ENCODE measurements around the gene SLC25A28. TPM values are rescaled to one million over a fixed set of nuclear protein-coding genes. Genes with fewer than 3 reads are reported as not detected.

The SLC25A28 gene, protein sequence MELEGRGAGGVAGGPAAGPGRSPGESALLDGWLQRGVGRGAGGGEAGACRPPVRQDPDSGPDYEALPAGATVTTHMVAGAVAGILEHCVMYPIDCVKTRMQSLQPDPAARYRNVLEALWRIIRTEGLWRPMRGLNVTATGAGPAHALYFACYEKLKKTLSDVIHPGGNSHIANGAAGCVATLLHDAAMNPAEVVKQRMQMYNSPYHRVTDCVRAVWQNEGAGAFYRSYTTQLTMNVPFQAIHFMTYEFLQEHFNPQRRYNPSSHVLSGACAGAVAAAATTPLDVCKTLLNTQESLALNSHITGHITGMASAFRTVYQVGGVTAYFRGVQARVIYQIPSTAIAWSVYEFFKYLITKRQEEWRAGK
- total RNA-seq (10 to 100 TPM; 41.9 to 42.9 TPM), polyA plus RNA-seq (26.4 TPM)

DNA sequence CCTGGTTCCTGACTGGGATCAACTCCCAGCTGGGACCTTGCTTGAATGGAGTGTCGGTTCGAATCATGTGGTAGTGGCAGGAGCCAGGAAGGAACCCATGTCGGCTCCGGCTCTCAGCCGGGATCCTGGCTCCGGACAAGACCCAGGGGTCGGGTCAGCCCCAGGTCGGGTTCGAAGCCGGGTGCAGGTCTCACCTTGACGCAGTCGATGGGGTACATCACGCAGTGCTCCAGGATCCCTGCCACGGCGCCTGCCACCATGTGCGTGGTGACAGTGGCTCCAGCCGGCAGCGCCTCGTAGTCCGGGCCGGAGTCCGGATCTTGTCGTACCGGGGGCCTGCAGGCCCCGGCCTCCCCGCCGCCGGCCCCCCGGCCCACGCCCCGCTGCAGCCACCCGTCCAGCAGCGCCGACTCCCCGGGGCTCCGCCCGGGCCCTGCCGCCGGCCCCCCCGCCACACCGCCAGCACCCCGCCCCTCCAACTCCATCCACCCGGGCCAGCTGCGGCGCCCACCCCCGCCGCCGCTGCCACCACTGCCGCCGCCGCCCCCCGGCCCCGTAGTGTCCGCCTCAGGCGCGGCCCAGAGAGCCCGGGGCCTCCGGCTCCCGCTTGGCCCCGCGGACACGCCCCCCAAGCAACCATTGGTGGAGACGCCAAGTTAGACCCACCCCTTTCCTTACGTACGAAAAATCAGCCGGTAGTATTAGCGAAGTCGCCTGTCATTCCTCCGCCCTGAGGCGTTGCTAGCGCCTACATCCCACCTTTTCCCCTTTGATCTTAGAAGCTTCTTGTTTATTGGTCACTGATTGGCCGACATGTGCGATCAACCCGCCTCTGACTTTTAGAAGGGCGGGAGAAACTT lies at the start of gene SLC25A28:
SLC25A28 (minus strand) TSS at position 589 of the 860 bp plus-strand sequence; CDS start at position 485, 104 bp downstream.
- Histone ChIP-seq H3K27me3 (ENCODE audit: insufficient read depth, low read length, poor library complexity, severe bottlenecking) (no peaks in the 10 kb centered on the region), H3K4me3 (ENCODE audit: low read length) (peak within 1 kb of the TSS; percentile 87), H3K36me3 (ENCODE audit: insufficient read depth, low read length) (no peaks in the 10 kb centered on the region), H3K4me1 (ENCODE audit: insufficient read depth, low read length) (peaks cover 26% of the 10 kb centered on the region), H3K27ac (ENCODE audit: low read depth, low read length) (peak within 1 kb of the TSS; percentile 95), H3K9me3 (ENCODE audit: low read length) (no peaks in the 10 kb centered on the region)
- Mint-ChIP-seq H3K36me3 (peaks cover 0 to 18% (median 4%) of the 10 kb centered on the region in 3 donors), H3K4me3 (peak within 1 kb of the TSS; percentile 82 to 94 (median 89)), H3K27ac (peak within 1 kb of the TSS; percentile 85 to 99 (median 97)), H3K27me3 (no peaks in the 10 kb centered on the region), H3K9me3 (no peaks in the 10 kb centered on the region), H3K4me1 (peaks cover 47 to 61% (median 55%) of the 10 kb centered on the region in 3 donors)
- DNase-seq, result peak in 4 of 5 donors; percentile 64 to 95 (median 90)
- ChIA-PET POLR2A (interaction anchor here (0.5 to 2.8 kb wide), 8 partner anchors 20 to 1486 kb away, joined by 3 to 17 read pairs (median 5); partner anchors contain the start of genes COX15, CUTC, ENTPD7 and GOT1), CTCF (interaction anchor here (0.8 to 1.8 kb wide), 3 partner anchors 9 to 112 kb away, joined by 3 to 8 read pairs (median 3); partner anchors contain the start of genes COX15 and CUTC)

DNA sequence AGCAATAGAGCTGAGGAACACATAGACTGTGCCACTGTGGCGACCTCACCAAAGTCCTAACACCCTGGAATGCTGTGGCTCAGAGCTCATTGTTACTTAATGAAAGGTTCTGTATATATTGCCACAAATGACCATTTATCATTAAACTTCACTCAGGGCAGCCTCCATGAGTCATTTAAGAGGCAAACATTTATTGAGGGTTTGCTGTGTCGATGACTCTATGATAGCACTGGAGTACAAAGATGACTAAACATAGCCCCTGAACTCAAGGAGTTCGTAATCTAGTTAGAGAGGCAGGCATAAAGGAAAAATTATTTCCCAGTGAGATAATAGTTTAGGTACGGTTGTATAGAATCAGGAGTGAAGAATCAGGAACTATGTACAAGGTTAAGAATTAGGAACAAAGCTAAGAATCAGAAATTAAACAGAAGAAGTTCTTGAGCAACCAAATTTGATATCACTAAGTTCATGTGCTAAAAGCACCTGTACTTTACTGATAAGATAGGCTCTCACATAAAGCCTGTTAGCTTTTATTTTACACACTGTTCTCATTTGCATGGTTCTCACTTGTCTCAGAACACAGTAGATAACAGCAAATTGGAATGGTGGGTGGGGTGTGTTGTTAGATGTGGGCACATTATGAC lies 47.0 kb upstream of the SLC25A28 start:
- Mint-ChIP-seq H3K27ac (peak overlapping the region in 1 of 8 donors; percentile 17), H3K4me1 (peaks cover 0 to 7% (median 0%) of the 10 kb centered on the region in 3 donors), H3K4me3 (no peak overlapping the region), H3K36me3 (peaks cover 3 to 34% (median 10%) of the 10 kb centered on the region in 3 donors), H3K9me3 (no peaks in the 10 kb centered on the region), H3K27me3 (no peaks in the 10 kb centered on the region)
- Histone ChIP-seq H3K4me1 (ENCODE audit: insufficient read depth, low read length) (no peaks in the 10 kb centered on the region), H3K27ac (ENCODE audit: low read depth, low read length) (no peak overlapping the region), H3K9me3 (ENCODE audit: low read length) (no peaks in the 10 kb centered on the region), H3K4me3 (ENCODE audit: low read length) (no peak overlapping the region), H3K36me3 (ENCODE audit: insufficient read depth, low read length) (no peaks in the 10 kb centered on the region), H3K27me3 (ENCODE audit: insufficient read depth, low read length, poor library complexity, severe bottlenecking) (no peaks in the 10 kb centered on the region)
- ChIA-PET CTCF (interaction anchor here (1.0 kb wide), 1 partner anchor 47 kb away, joined by 3 read pairs; the partner anchor contains the start of gene SLC25A28), POLR2A (no interaction called here)
- no peak for DNase-seq

DNA sequence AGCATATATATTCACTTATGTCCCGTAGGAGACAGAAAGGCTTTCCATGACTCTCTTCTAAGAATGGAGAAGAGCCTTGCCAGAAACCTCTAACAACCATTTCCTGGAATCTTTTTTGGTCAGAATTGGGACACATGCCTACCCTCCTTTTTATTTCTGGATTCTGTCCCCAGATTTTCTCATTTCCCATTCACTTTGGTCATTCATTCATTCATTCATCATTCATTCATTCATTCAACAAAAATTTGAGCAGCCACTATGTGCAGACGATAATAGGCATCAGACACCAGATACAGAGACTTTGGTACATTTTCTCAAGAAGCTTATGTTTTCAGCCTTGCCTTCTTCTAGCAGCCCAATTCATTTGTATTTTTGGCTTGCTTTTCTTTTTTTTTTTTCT lies 45.1 kb upstream of the SLC25A28 start:
- POLR2A ChIA-PET, result no interaction called here
- Histone ChIP-seq H3K4me3 (ENCODE audit: low read length) (no peak overlapping the region), H3K4me1 (ENCODE audit: insufficient read depth, low read length) (no peaks in the 10 kb centered on the region), H3K27ac (ENCODE audit: low read depth, low read length) (no peak overlapping the region), H3K27me3 (ENCODE audit: insufficient read depth, low read length, poor library complexity, severe bottlenecking) (no peaks in the 10 kb centered on the region), H3K9me3 (ENCODE audit: low read length) (no peaks in the 10 kb centered on the region), H3K36me3 (ENCODE audit: insufficient read depth, low read length) (no peaks in the 10 kb centered on the region)
- Mint-ChIP-seq H3K36me3 (peaks cover 3 to 28% (median 11%) of the 10 kb centered on the region in 3 donors), H3K4me3 (no peak overlapping the region), H3K9me3 (no peaks in the 10 kb centered on the region), H3K4me1 (peaks cover 4 to 23% (median 12%) of the 10 kb centered on the region in 3 donors), H3K27me3 (no peaks in the 10 kb centered on the region), H3K27ac (peak overlapping the region in 2 of 8 donors; percentile 1 to 22)
- CTCF ChIA-PET, result no interaction called here
- DNase-seq, result no peak

GRCh38 chr10:99661377-99661763 lies 41.1 kb upstream of the SLC25A28 start:
- Histone ChIP-seq H3K27me3 (ENCODE audit: insufficient read depth, low read length, poor library complexity, severe bottlenecking) (no peaks in the 10 kb centered on the region), H3K27ac (ENCODE audit: low read depth, low read length) (no peak overlapping the region), H3K36me3 (ENCODE audit: insufficient read depth, low read length) (no peaks in the 10 kb centered on the region), H3K9me3 (ENCODE audit: low read length) (no peaks in the 10 kb centered on the region), H3K4me3 (ENCODE audit: low read length) (no peak overlapping the region), H3K4me1 (ENCODE audit: insufficient read depth, low read length) (peaks cover 14% of the 10 kb centered on the region)
- Mint-ChIP-seq H3K36me3 (peaks cover 3 to 17% (median 8%) of the 10 kb centered on the region in 3 donors), H3K9me3 (no peaks in the 10 kb centered on the region), H3K4me1 (peaks cover 20 to 39% (median 29%) of the 10 kb centered on the region in 3 donors), H3K27ac (peak overlapping the region in 1 of 8 donors; percentile 27), H3K27me3 (peaks cover 1 to 2% of the 10 kb centered on the region in 2 donors), H3K4me3 (peak overlapping the region in 2 of 7 donors; percentile 4 to 61)
- DNase-seq, result no peak
- ChIA-PET CTCF (no interaction called here), POLR2A (no interaction called here)

DNA sequence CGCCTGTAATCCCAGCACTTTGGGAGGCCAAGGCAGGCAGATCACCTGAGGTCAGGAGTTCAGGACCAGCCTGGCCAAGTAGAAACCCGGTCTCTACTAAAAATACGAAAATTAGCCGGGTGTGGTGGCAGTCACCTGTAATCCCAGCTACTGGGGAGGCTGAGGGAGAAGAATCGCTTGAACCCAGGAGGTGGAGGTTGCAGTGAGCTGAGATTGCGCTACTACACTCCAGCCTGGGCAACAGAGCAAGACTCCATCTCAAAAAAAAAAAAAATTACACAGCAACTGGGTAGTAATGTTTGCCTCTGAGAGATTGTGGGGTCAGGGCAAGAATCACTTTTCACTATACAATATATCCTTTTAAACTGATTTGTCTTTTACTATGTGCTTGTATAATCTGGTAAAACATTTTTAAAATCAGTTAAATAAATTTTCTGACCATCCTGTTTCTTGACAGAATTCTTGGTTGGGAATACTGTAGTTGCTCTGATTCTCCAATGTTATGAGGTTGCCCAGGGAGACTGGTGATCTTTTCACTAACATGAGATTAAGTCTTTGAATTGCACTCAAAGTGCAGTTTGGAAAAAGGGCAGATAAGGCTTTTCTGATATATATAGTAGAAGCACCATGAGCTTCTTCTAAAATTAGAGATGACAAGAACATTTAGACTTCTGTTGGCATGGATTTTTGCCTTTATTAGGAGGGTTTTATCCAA lies 40.6 kb upstream of the SLC25A28 start:
- CTCF ChIA-PET, result interaction anchor here (1.4 kb wide), 1 partner anchor 18 kb away, joined by 3 read pairs; no protein-coding TSS in a partner anchor

GRCh38 chr10:99659868-99660366 lies 39.7 kb upstream of the SLC25A28 start:
- Mint-ChIP-seq H3K4me1 (peaks cover 20 to 39% (median 29%) of the 10 kb centered on the region in 3 donors), H3K4me3 (peak overlapping the region; percentile 86 to 96 (median 89)), H3K27me3 (peaks cover 6 to 11% of the 10 kb centered on the region in 2 donors), H3K27ac (peak overlapping the region in 7 of 8 donors; percentile 34 to 90 (median 73)), H3K36me3 (peaks cover 0 to 8% (median 3%) of the 10 kb centered on the region in 3 donors), H3K9me3 (no peaks in the 10 kb centered on the region)
- Histone ChIP-seq H3K4me3 (ENCODE audit: low read length) (peak overlapping the region; percentile 82), H3K27me3 (ENCODE audit: insufficient read depth, low read length, poor library complexity, severe bottlenecking) (no peaks in the 10 kb centered on the region), H3K4me1 (ENCODE audit: insufficient read depth, low read length) (peaks cover 14% of the 10 kb centered on the region), H3K9me3 (ENCODE audit: low read length) (no peaks in the 10 kb centered on the region), H3K27ac (ENCODE audit: low read depth, low read length) (peak overlapping the region; percentile 58), H3K36me3 (ENCODE audit: insufficient read depth, low read length) (no peaks in the 10 kb centered on the region)
- peak in 1 of 5 donors; percentile 2 for DNase-seq
- POLR2A ChIA-PET, result interaction anchor here (1.2 to 1.4 kb wide), 3 partner anchors 39 to 72 kb away, joined by 3 to 12 read pairs (median 6); partner anchors contain the start of genes COX15, CUTC and SLC25A28
- CTCF ChIA-PET, result interaction anchor here (1.3 to 1.4 kb wide), 2 partner anchors 9 to 19 kb away, joined by 3 to 5 read pairs; no protein-coding TSS in a partner anchor

More for the DNA sequence above, 40.6 kb upstream of the SLC25A28 start:
- H3K9me3 ChIP-seq (ENCODE audit: low read length), result no peaks in the 10 kb centered on the region
- no peaks in the 10 kb centered on the region for H3K27me3 ChIP-seq (ENCODE audit: insufficient read depth, low read length, poor library complexity, severe bottlenecking)
- peak overlapping the region in 4 of 7 donors; percentile 10 to 93 (median 42) for H3K4me3 Mint-ChIP-seq
- H3K36me3 Mint-ChIP-seq, result peaks cover 1 to 14% (median 6%) of the 10 kb centered on the region in 3 donors
- peaks cover 14% of the 10 kb centered on the region for H3K4me1 ChIP-seq (ENCODE audit: insufficient read depth, low read length)
- DNase-seq, result no peak
- no peak overlapping the region for H3K27ac ChIP-seq (ENCODE audit: low read depth, low read length)
- H3K36me3 ChIP-seq (ENCODE audit: insufficient read depth, low read length), result no peaks in the 10 kb centered on the region
- H3K4me1 Mint-ChIP-seq, result peaks cover 20 to 39% (median 29%) of the 10 kb centered on the region in 3 donors
- H3K4me3 ChIP-seq (ENCODE audit: low read length), result no peak overlapping the region
- peak overlapping the region in 2 of 8 donors; percentile 11 to 59 for H3K27ac Mint-ChIP-seq
- POLR2A ChIA-PET, result no interaction called here
- no peaks in the 10 kb centered on the region for H3K9me3 Mint-ChIP-seq
- H3K27me3 Mint-ChIP-seq, result peaks cover 5 to 7% of the 10 kb centered on the region in 2 donors
